T-helper 1 cell treated with Interleukin-12 subunit alpha and Interleukin-12 subunit beta and Interleukin-4 antibody, amounts not matched to agents 30 μg/mL and 1 μg/mL, for 36 hours (primary cell): ENCODE measurements around the gene ARG2.
A peak's percentile ranks its signal among the peaks of the same experiment; 100 is the strongest.
"Not testable (repeated sequence)": the region's sequence is repeated elsewhere in the genome, so short reads cannot be mapped to it uniquely, and the experiment has no call there.

Experiments used
- H3K27ac Mint-ChIP-seq: one replicate; pipeline ENCODE4 v1.8.0; 2021; ENCODE audit warnings: mild to moderate bottlenecking, mixed read lengths
- H3K27me3 Mint-ChIP-seq: one replicate; pipeline ENCODE4 v1.8.0; 2021; ENCODE audit warnings: low read depth, mixed read lengths
- H3K36me3 Mint-ChIP-seq: one replicate; pipeline ENCODE4 v1.8.0; 2021; ENCODE audit warnings: low read depth, mixed read lengths
- H3K4me1 Mint-ChIP-seq: one replicate; pipeline ENCODE4 v1.8.0; 2021; ENCODE audit warnings: low read depth, mixed read lengths
- H3K4me3 Mint-ChIP-seq: one replicate; pipeline ENCODE4 v1.8.0; 2021; ENCODE audit warnings: mild to moderate bottlenecking, moderate library complexity, mixed read lengths
- H3K9me3 Mint-ChIP-seq: one replicate; pipeline ENCODE4 v1.8.0; 2021; ENCODE audit warnings: mixed read lengths

Gene ARG2

GRCh38 chr14:67579636-67580035 is 40.1 kb upstream of the ARG2 start:
- no peaks in the 10 kb centered on the region for H3K27me3 Mint-ChIP-seq
- peaks cover 3% of the 10 kb centered on the region for H3K4me1 Mint-ChIP-seq
- no peak overlapping the region for H3K4me3 Mint-ChIP-seq
- no peaks in the 10 kb centered on the region for H3K9me3 Mint-ChIP-seq
- no peaks in the 10 kb centered on the region for H3K36me3 Mint-ChIP-seq
- H3K27ac Mint-ChIP-seq: no peak overlapping the region

GRCh38 chr14:67580336-67581171 is 39.2 kb upstream of the ARG2 start:
- H3K4me1 Mint-ChIP-seq: peaks cover 3% of the 10 kb centered on the region
- no peaks in the 10 kb centered on the region for H3K27me3 Mint-ChIP-seq
- no peaks in the 10 kb centered on the region for H3K36me3 Mint-ChIP-seq
- H3K9me3 Mint-ChIP-seq: no peaks in the 10 kb centered on the region
- H3K4me3 Mint-ChIP-seq: no peak overlapping the region
- no peak overlapping the region for H3K27ac Mint-ChIP-seq

- no peak overlapping the region for H3K27ac Mint-ChIP-seq
- H3K27me3 Mint-ChIP-seq: no peaks in the 10 kb centered on the region
- no peaks in the 10 kb centered on the region for H3K36me3 Mint-ChIP-seq
- no peaks in the 10 kb centered on the region for H3K9me3 Mint-ChIP-seq
- H3K4me3 Mint-ChIP-seq: no peak overlapping the region
- peaks cover 3% of the 10 kb centered on the region for H3K4me1 Mint-ChIP-seq
Observed at GRCh38 chr14:67581643-67582042, 38.1 kb upstream of the ARG2 start.

- H3K4me3 Mint-ChIP-seq: no peak overlapping the region
Observed at GRCh38 chr14:67582061-67582460, 37.7 kb upstream of the ARG2 start.

GRCh38 chr14:67583711-67584644 is 35.7 kb upstream of the ARG2 start:
- H3K27me3 Mint-ChIP-seq: no peaks in the 10 kb centered on the region
- no peak overlapping the region for H3K27ac Mint-ChIP-seq
- H3K4me1 Mint-ChIP-seq: peaks cover 3% of the 10 kb centered on the region
- H3K4me3 Mint-ChIP-seq: no peak overlapping the region
- H3K36me3 Mint-ChIP-seq: no peaks in the 10 kb centered on the region
- no peaks in the 10 kb centered on the region for H3K9me3 Mint-ChIP-seq

More at GRCh38 chr14:67582061-67582460, 37.7 kb upstream of the ARG2 start:
- Mint-ChIP-seq H3K27me3 (no peaks in the 10 kb centered on the region), H3K36me3 (no peaks in the 10 kb centered on the region), H3K27ac (no peak overlapping the region), H3K4me1 (peaks cover 3% of the 10 kb centered on the region), H3K9me3 (no peaks in the 10 kb centered on the region)

GRCh38 chr14:67584978-67585377 is 34.7 kb upstream of the ARG2 start:
- no peak overlapping the region for H3K4me3 Mint-ChIP-seq
- no peak overlapping the region for H3K27ac Mint-ChIP-seq
- H3K9me3 Mint-ChIP-seq: no peaks in the 10 kb centered on the region
- peaks cover 3% of the 10 kb centered on the region for H3K36me3 Mint-ChIP-seq
- no peaks in the 10 kb centered on the region for H3K27me3 Mint-ChIP-seq
- H3K4me1 Mint-ChIP-seq: peaks cover 3% of the 10 kb centered on the region

- H3K4me3 Mint-ChIP-seq: no peak overlapping the region
- H3K27ac Mint-ChIP-seq: no peak overlapping the region
- peaks cover 1% of the 10 kb centered on the region for H3K4me1 Mint-ChIP-seq
- peaks cover 3% of the 10 kb centered on the region for H3K36me3 Mint-ChIP-seq
- H3K27me3 Mint-ChIP-seq: no peaks in the 10 kb centered on the region
- no peaks in the 10 kb centered on the region for H3K9me3 Mint-ChIP-seq
Observed at GRCh38 chr14:67586369-67586768, 33.4 kb upstream of the ARG2 start.

GRCh38 chr14:67589204-67589770 is 30.4 kb upstream of the ARG2 start:
- no peaks in the 10 kb centered on the region for H3K27me3 Mint-ChIP-seq
- H3K4me1 Mint-ChIP-seq: no peaks in the 10 kb centered on the region
- no peak overlapping the region for H3K27ac Mint-ChIP-seq
- peaks cover 3% of the 10 kb centered on the region for H3K36me3 Mint-ChIP-seq
- H3K4me3 Mint-ChIP-seq: no peak overlapping the region
- H3K9me3 Mint-ChIP-seq: no peaks in the 10 kb centered on the region

- H3K27ac Mint-ChIP-seq, H3K27me3 Mint-ChIP-seq, H3K4me3 Mint-ChIP-seq, H3K36me3 Mint-ChIP-seq, H3K9me3 Mint-ChIP-seq: not testable (repeated sequence)
- H3K4me1 Mint-ChIP-seq: peaks cover 13% of the 10 kb centered on the region
Observed at GRCh38 chr14:67593650-67594049, 26.1 kb upstream of the ARG2 start.

GRCh38 chr14:67595392-67595791 is 24.3 kb upstream of the ARG2 start:
- peaks cover 26% of the 10 kb centered on the region for H3K4me1 Mint-ChIP-seq
- H3K9me3 Mint-ChIP-seq: no peaks in the 10 kb centered on the region
- H3K36me3 Mint-ChIP-seq: peaks cover 10% of the 10 kb centered on the region
- H3K4me3 Mint-ChIP-seq: no peak overlapping the region
- no peaks in the 10 kb centered on the region for H3K27me3 Mint-ChIP-seq
- no peak overlapping the region for H3K27ac Mint-ChIP-seq

- Mint-ChIP-seq H3K9me3 (no peaks in the 10 kb centered on the region), H3K4me1 (peaks cover 30% of the 10 kb centered on the region), H3K27me3 (peaks cover 14% of the 10 kb centered on the region), H3K36me3 (peaks cover 10% of the 10 kb centered on the region), H3K4me3 (peak within 1 kb of the TSS; percentile 90), H3K27ac (peak within 1 kb of the TSS; percentile 95)
Observed at GRCh38 chr14:67599698-67600561, 19.8 kb upstream of the ARG2 start, which contains the start of gene PIGH. TSS of gene PIGH (minus strand) at chr14:67600268. CDS start at chr14:67600203, 65 bp downstream.

GRCh38 chr14:67600562-67600974 is 19.2 kb upstream of the ARG2 start:
- H3K4me1 Mint-ChIP-seq: peaks cover 25% of the 10 kb centered on the region
- H3K27me3 Mint-ChIP-seq: peaks cover 14% of the 10 kb centered on the region
- H3K4me3 Mint-ChIP-seq: peak overlapping the region; percentile 90
- H3K36me3 Mint-ChIP-seq, H3K9me3 Mint-ChIP-seq: not testable (repeated sequence)
- H3K27ac Mint-ChIP-seq: peak overlapping the region; percentile 95

GRCh38 chr14:67602076-67602475 is 17.6 kb upstream of the ARG2 start:
- Mint-ChIP-seq H3K27me3 (peaks cover 20% of the 10 kb centered on the region), H3K27ac (no peak overlapping the region), H3K9me3 (no peaks in the 10 kb centered on the region), H3K4me1 (peaks cover 24% of the 10 kb centered on the region), H3K36me3 (peaks cover 5% of the 10 kb centered on the region), H3K4me3 (no peak overlapping the region)
